Heart left ventricle (tissue), 13 donors: ENCODE data around the gene CASZ1.

ENCODE experiments used
- CTCF ChIP-seq, 12 donors: fragments of 200-600 bp; sonication (generic) in 4 of 12; IDR thresholded peaks; one replicate each; pipeline versions ENCODE4 v1.5.0 to v1.8.0; 2018 to 2022; ENCODE audit warnings: antibody characterized with exemption in 12 of 12, mild to moderate bottlenecking in 5 of 12
- POLR2A ChIP-seq, 2 donors: fragments of 450-650 bp; IDR thresholded peaks; one replicate each; pipeline ENCODE4 v1.6.1; 2017; ENCODE audit warnings: antibody characterized with exemption in 2 of 2, mild to moderate bottlenecking in 2 of 2, moderate library complexity in 2 of 2
- donor health status: ischemic (EF 13 %, LVEDD 7.1; RV severe dilation, severe dysfunction).
- donor health status: DM: no; HTN: yes; CAD: no.
- donor health status: DM: no; HTN: no; CAD: no.
- donor health status: ischemic (EF 25% LVEDD 6.9; RV normal size, moderate dysfunction).
- donor health status: ischemic (EF 25% LVEDD 5.7; RV mildly dilated, moderate dysfunction).
- donor health status: ischemic (EF 35%, LVEDD 5.7; RV mildly dilated, moderate dysfunction).
- donor health status: nonischemic (EF 11% LVEDD 7.7; RV severe dilation, severe dysfunction).
- donor health status: DM: yes; HTN: yes; CAD: no.
- donor health status: PGD.
- donor health status: ischemic (EF 29% LVEDD 5.4; RV normal size, mild dysfunction).
- donor health status: nonischemic (EF 23%, LVEDD 6.1; RV moderate dilation, normal function).

DNA sequence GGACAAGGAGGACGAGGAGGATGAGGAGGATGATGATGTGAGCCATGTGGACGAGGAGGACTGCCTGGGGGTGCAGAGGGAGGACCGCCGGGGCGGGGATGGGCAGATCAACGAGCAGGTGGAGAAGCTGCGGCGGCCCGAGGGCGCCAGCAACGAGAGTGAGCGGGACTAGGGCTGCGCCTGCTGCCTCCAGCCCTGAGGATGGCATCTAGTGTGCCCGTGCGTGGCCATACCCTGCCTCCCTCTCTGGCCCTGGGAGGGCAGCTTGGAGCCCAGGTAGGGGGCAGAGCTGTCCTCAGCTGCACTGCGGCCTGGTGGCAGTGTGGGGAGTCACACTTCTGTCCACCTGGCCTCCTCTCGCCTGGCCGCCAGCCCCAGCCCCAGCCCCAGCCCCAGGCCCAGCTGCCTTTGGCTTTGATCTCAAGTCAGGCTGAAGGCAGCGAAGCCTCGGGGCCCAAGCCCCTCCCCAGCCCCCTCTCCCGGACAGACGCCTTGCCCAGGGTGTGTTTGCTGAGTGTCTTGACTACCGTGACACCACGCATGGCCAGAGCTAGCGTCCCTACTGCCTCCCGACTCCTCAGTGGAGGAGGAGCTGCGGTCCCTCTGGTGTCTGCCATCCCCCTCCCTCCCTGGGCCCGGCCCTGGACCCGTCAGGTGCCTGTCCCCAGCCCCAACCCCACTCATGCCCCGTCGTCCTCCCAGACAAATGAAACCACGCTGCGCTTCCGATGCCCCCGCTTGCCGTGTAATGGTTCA, 166.5 kb downstream of the CASZ1 start:
- TF ChIP-seq CTCF (IDR thresholded peaks at IDR 0.05) (no peak), POLR2A (IDR thresholded peaks at IDR 0.05) (no peak)
